GM12874 (cell line): ENCODE results near the gene COL27A1.

Source experiments
- CTCF ChIP-seq: IDR thresholded peaks from 2 replicates; pipeline ENCODE4 v1.5.1; 2011; ENCODE audit warnings: low read depth, mild to moderate bottlenecking, control low read depth, low read length, moderate library complexity; ENCODE audit not compliant: insufficient read depth

Gene COL27A1

GRCh38 chr9:114300153-114300845 lies 145.0 kb downstream of the COL27A1 start:
- TF ChIP-seq CTCF, result no peak

- TF ChIP-seq CTCF, result no peak
Measured at GRCh38 chr9:114300846-114301797, 145.8 kb downstream of the COL27A1 start.

GRCh38 chr9:114301798-114302565 lies 146.6 kb downstream of the COL27A1 start:
- no peak for TF ChIP-seq CTCF

- no peak for TF ChIP-seq CTCF
Measured at GRCh38 chr9:114302727-114303126, 147.4 kb downstream of the COL27A1 start.

GRCh38 chr9:114303571-114303970 lies 148.2 kb downstream of the COL27A1 start:
- no peak for TF ChIP-seq CTCF

GRCh38 chr9:114303977-114304376 lies 148.6 kb downstream of the COL27A1 start:
- no peak for TF ChIP-seq CTCF
